Panc1 (cell line): ENCODE measurements around the gene CEBPZOS. TPM values are rescaled to one million over a fixed set of nuclear protein-coding genes. Genes with fewer than 3 reads are reported as not detected.

ENCODE experiments used
- ATAC-seq: fragments of 200-7000 bp; cut with Tn5 transposase; 2 replicates; pipeline ENCODE4 v1.9.1; 2020; ENCODE audit warnings: mild to moderate bottlenecking, moderate library complexity
- BruUV-seq: library from RNA; stranded (reverse); fragments of 400-500 nt; replicated peaks from 2 replicates; lab custom pipeline; 2021; lab: Mats Ljungman, UMichigan
- CTCF ChIA-PET: fragments of 300-600 bp; sonication (Branson Sonifier 250); formaldehyde crosslinking; loops from one replicate; lab custom pipeline; 2022; ENCODE audit warnings: antibody characterized with exemption; lab: Charles Lee
- POLR2A ChIA-PET: fragments of 300-600 bp; sonication (Branson Sonifier 250); formaldehyde crosslinking; loops from one replicate; lab custom pipeline; 2022; ENCODE audit warnings: antibody characterized with exemption; lab: Charles Lee
- DNase-seq: peaks from one replicate; pipeline ENCODE4 v3.0.0-alpha.2; 2010; ENCODE audit warnings: low read depth, low spot score
- H3K27ac ChIP-seq: 2 replicates; pipeline ENCODE4 v1.5.1; 2011; ENCODE audit warnings: mild to moderate bottlenecking, low read length, inconsistent platforms
- H3K27me3 ChIP-seq: fragments of 200-500 bp; sonication (Bioruptor generic); 2 replicates; pipeline ENCODE4 v1.6.0; 2014; ENCODE audit warnings: low read length, inconsistent platforms; ENCODE audit not compliant: control insufficient read depth, insufficient read depth
- H3K36me3 ChIP-seq: fragments of 200-500 bp; sonication (Bioruptor generic); 2 replicates; pipeline ENCODE4 v1.5.1; 2014; ENCODE audit warnings: inconsistent platforms, mild to moderate bottlenecking, low read length, moderate library complexity; ENCODE audit not compliant: control insufficient read depth, insufficient read depth
- H3K4me1 ChIP-seq: 2 replicates; pipeline ENCODE4 v1.5.1; 2011; ENCODE audit warnings: inconsistent platforms, mild to moderate bottlenecking, low read length, moderate library complexity; ENCODE audit not compliant: control insufficient read depth, insufficient read depth
- H3K4me3 ChIP-seq, 2 experiments: 2 replicates each; pipeline ENCODE4 v1.5.1; 2011 to 2012; ENCODE audit warnings: low read depth in 2 of 2, low read length in 2 of 2, mild to moderate bottlenecking in 2 of 2, inconsistent platforms in 1 of 2, moderate library complexity in 1 of 2
- H3K9me3 ChIP-seq: fragments of 200-500 bp; sonication (Bioruptor generic); 2 replicates; pipeline ENCODE4 v1.5.1; 2014; ENCODE audit warnings: low read depth, mild to moderate bottlenecking, inconsistent platforms, low read length, moderate library complexity; ENCODE audit not compliant: control insufficient read depth, insufficient read depth
- CTCF ChIP-seq: fragments of 450-650 bp; IDR thresholded peaks from 2 replicates; pipeline ENCODE4 v1.5.1; 2017; ENCODE audit warnings: mild to moderate bottlenecking
- POLR2AphosphoS5 ChIP-seq: IDR thresholded peaks from 2 replicates; pipeline ENCODE4 v1.6.1; 2012; ENCODE audit warnings: mild to moderate bottlenecking, low read depth, low read length, moderate library complexity
- SIN3A ChIP-seq: IDR thresholded peaks from 2 replicates; pipeline ENCODE4 v1.6.1; 2012; ENCODE audit warnings: low read depth, mild to moderate bottlenecking, low read length, moderate library complexity, borderline replicate concordance; ENCODE audit not compliant: insufficient read depth
- TCF7L2 ChIP-seq: IDR thresholded peaks from 2 replicates; pipeline ENCODE4 v1.6.1; 2011; ENCODE audit warnings: mild to moderate bottlenecking, low read depth, low read length, inconsistent platforms
- in situ Hi-C: cut with HindIII; loops from 2 replicates; pipeline ENCODE4 v1.10.0; 2016; ENCODE audit warnings: low sequenced_read_pairs, low pct_unique_long_range_greater_than_20kb
- intact Hi-C: fragments of 100-400 bp; cut with micrococcal nuclease; formaldehyde crosslinking; loops from one replicate; pipeline ENCODE4 v1.10.0; 2022; ENCODE audit not compliant: unreplicated experiment
- total RNA-seq: library from RNA; stranded (reverse); gene quantifications from one replicate; pipeline ENCODE4 v1.2.1, GENCODE V29; 2021; ENCODE audit not compliant: unreplicated experiment
- TF ChIP-seq, protein P1 (sequence below), 2 experiments: IDR thresholded peaks; 2 replicates each; pipeline ENCODE4 v1.6.1; 2011 to 2012; ENCODE audit warnings: low read depth in 2 of 2, control low read depth in 1 of 2, low read length in 1 of 2, mild to moderate bottlenecking in 1 of 2, moderate library complexity in 1 of 2; ENCODE audit not compliant: insufficient read depth in 1 of 2

The CEBPZOS gene
- total RNA-seq, 1 experiment from 2014 or later, result 49.3 TPM

DNA sequence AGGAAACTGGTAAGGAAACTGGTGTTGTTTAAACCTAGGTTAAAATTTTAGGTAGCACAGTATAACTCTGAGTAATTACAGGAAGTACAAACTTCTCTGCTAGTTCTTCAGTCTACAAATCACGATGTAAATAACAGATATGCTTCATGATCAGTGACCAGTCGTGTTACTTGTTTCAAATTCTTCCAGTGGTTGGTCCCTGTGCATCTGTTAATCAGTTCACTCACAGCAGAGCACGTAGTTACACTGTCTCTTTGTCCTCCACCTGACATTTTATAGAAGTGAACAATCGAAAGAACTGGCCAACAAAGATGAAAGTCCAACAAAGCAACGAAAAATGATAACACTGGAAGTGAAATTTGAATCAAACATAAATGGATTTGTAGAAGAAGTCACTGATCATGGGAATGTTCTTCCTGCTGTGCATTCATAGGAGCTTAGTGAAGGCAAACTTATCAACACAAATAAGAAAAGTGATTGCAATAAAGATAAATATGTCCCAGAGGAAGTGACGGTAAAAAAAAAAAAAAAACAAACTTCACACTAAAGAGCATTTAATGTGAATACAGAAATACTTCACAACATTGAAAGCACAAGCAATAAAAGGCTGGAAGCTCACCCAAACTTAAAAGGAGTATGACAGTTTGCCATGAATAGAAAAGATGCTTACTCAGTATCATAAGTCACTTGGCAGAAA lies 46.5 kb upstream of the CEBPZOS start:
- no peak for ATAC-seq
- POLR2A ChIA-PET, result interaction anchor here (0.6 to 0.7 kb wide), 3 partner anchors 8 to 626 kb away, joined by 7 to 9 read pairs (median 8); no protein-coding TSS in a partner anchor

DNA sequence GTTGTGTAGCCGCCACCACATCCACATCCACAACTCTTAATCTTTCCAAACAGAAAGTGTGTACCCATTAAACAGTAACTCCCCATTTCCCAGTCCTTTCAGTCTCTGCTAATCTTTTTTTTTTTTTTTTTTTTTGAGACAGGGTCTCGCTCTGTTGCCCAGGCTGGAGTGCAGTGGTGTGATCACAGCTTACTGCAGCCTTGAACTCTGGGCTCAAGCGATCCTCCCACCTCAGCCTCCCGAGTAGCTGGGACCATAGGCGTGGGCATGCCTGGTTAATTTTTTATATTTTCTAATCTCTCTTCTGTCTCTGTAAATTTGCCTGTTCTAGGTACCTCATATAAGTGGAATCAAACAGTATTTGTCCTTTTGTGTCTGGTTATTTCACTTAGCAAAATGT lies 43.1 kb upstream of the CEBPZOS start:
- no peak overlapping the region for H3K27ac ChIP-seq
- BruUV-seq, result no TSS peak
- POLR2A ChIA-PET, result interaction anchor here (0.6 kb wide), 1 partner anchor 203 kb away, joined by 18 read pairs; no protein-coding TSS in a partner anchor
- intact Hi-C loops (no loop called here), in situ Hi-C loops (no loop called here)
- CTCF ChIA-PET, result no interaction called here
- peaks cover 23% of the 10 kb centered on the region for H3K4me1 ChIP-seq
- ATAC-seq (no peak), DNase-seq (no peak)
- no peaks in the 10 kb centered on the region for H3K36me3 ChIP-seq
- no peak overlapping the region for H3K4me3 ChIP-seq
- H3K27me3 ChIP-seq, result no peaks in the 10 kb centered on the region
- no peaks in the 10 kb centered on the region for H3K9me3 ChIP-seq
- TF ChIP-seq SIN3A (no peak), POLR2AphosphoS5 (no peak), TCF7L2 (no peak), CTCF (no peak)
- TF ChIP-seq, protein P1, sequence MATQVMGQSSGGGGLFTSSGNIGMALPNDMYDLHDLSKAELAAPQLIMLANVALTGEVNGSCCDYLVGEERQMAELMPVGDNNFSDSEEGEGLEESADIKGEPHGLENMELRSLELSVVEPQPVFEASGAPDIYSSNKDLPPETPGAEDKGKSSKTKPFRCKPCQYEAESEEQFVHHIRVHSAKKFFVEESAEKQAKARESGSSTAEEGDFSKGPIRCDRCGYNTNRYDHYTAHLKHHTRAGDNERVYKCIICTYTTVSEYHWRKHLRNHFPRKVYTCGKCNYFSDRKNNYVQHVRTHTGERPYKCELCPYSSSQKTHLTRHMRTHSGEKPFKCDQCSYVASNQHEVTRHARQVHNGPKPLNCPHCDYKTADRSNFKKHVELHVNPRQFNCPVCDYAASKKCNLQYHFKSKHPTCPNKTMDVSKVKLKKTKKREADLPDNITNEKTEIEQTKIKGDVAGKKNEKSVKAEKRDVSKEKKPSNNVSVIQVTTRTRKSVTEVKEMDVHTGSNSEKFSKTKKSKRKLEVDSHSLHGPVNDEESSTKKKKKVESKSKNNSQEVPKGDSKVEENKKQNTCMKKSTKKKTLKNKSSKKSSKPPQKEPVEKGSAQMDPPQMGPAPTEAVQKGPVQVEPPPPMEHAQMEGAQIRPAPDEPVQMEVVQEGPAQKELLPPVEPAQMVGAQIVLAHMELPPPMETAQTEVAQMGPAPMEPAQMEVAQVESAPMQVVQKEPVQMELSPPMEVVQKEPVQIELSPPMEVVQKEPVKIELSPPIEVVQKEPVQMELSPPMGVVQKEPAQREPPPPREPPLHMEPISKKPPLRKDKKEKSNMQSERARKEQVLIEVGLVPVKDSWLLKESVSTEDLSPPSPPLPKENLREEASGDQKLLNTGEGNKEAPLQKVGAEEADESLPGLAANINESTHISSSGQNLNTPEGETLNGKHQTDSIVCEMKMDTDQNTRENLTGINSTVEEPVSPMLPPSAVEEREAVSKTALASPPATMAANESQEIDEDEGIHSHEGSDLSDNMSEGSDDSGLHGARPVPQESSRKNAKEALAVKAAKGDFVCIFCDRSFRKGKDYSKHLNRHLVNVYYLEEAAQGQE (IDR thresholded peaks at IDR 0.05; ENCODE audit: insufficient read depth in 1 of 2, low read depth in 2 of 2, low read length in 1 of 2), result no peak

More for the DNA sequence above, 46.5 kb upstream of the CEBPZOS start:
- Histone ChIP-seq H3K4me1 (peaks cover 13% of the 10 kb centered on the region; the same call in 1 of the 2 replicates), H3K36me3 (peaks cover 12% of the 10 kb centered on the region; the same call in 1 of the 2 replicates), H3K4me3 (no peak overlapping the region), H3K27me3 (no peaks in the 10 kb centered on the region), H3K27ac (peak overlapping the region; percentile 64), H3K9me3 (no peaks in the 10 kb centered on the region)
- no peak for DNase-seq
- in situ Hi-C loops (no loop called here), intact Hi-C loops (no loop called here)
- BruUV-seq, result no TSS peak
- CTCF ChIA-PET, result interaction anchor here (0.6 kb wide), 1 partner anchor 28 kb away, joined by 3 read pairs; no protein-coding TSS in a partner anchor
- TF ChIP-seq POLR2AphosphoS5, result no peak
- no peak for TF ChIP-seq SIN3A
- TF ChIP-seq, protein P1 (IDR thresholded peaks at IDR 0.05; ENCODE audit: insufficient read depth in 1 of 2, low read depth in 2 of 2, low read length in 1 of 2), result no peak
- TF ChIP-seq TCF7L2, result no peak
- TF ChIP-seq CTCF, result no peak
